Erythroblast (primary cell): ENCODE measurements around the gene CPSF7.

Experiments
- GATA1 ChIP-seq: IDR thresholded peaks from 2 replicates; pipeline ENCODE4 v1.6.1; 2011; ENCODE audit warnings: low read depth, mild to moderate bottlenecking, control low read depth, low read length, moderate library complexity
- POLR2A ChIP-seq: IDR thresholded peaks from 2 replicates; pipeline ENCODE4 v1.6.1; 2011; ENCODE audit warnings: mild to moderate bottlenecking, low read length

GRCh38 chr11:61357894-61358239 lies 71.9 kb downstream of the CPSF7 start:
- TF ChIP-seq POLR2A (no peak), GATA1 (no peak)
